GM20431 (cell line): ENCODE measurements around the gene NLRP1.

Experiments used
- in situ Hi-C: fragments of 300-500 bp; cut with MseI, MboI; formaldehyde crosslinking; loops from one replicate; pipeline ENCODE4 v1.15.0; 2020; ENCODE audit warnings: low sequenced_read_pairs; ENCODE audit not compliant: unreplicated experiment

Gene NLRP1

DNA sequence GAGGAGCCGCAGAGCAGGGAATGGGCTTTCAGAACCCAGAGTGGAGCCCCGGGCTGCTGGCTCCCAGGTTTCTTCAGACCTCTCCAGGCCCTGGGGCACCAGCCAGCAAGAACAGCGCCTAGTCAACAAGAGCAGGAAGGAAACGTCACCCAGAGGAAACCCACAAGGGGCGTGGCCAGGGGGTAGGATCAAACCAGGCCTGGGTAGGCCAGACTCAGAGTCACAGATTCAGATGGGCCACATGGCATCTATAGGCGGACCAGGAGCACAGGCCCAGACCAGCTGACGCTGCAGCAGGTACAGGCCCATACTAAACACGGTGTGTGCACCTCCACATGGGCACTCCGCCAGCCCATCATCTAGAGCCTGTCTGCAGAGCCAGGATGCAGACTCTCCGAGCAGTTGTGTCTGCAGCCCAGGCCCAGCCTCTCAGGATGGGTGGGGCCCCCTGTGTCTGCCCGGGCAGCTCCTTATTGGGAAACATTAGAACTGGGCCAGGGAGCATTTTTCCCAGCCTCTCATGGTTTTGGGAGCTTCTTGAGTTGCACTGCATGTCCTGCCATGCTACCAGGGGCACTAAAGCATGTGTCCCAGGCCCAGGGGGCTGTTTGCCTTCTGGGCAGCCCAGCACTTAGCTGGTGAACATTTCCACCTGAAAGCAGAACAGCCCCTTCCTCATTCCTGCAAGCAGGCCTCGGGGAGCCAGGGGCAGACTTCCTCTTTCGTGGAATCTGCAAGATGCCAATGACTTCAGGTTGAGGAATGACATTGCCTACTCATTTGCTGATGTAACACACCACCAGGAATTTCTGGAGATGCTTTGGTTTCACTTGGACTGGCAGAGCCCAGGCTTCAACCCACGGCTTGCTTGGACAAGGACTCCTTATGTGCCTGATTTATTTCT, at the start of gene NLRP1:
TSS of gene NLRP1 (minus strand) at position 127 of the 904 bp plus-strand sequence. CDS start 552 bp downstream, outside the sequence.
- in situ Hi-C loops = loop anchor here (10.0 kb wide), 2 partner anchors 130 to 850 kb away; partner anchors contain the start of gene AIPL1

DNA sequence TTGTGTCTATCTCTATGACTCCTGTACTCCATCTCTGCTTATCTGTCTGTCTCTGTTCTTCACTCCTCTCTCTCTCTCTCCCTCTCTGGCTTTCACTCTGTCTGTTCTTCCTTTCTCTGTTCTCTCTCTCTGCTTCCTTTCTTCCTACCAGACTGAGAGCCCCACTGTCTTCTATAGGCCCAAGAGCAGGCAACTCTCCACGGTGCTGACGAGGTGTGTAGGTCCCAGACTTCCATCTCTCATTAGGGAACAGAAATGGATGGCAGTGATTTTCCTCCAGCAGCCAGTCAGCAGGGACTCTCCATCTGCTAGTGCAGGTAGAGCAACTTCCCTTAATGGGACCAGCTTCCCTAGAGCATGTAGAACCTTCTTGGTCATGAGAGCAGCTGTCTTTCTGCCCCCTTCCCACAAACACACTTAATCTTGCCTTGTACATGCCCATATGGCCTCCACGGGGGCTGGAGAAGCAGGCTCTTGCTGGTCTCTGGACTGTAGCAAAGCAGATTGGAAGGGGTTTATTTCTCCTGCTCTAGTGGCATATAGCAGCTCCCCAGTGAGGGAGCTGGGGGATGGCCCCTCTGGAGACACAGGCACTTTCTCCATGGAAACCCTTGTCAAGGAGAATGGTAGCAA, 47.8 kb upstream of the NLRP1 start:
- in situ Hi-C loops = no loop called here

DNA sequence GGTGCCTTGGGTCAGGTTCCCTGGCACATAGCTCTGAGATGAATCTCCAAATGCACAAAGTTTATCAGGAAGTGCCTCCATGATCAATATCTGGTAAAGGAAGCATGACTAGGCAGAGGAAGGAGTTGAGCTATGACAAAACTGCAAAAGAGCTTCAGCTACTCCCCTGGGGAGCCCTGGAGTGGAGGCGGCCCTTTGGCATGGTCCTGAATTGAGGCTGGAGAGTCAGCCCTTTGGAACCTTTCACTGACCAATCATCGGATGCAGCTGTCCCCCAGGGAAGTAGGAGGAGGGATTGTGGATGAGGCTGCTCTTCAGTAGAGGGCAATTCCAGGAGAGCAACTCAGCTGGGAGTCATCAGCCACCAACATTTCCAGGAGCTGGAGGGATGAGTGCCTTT, 46.1 kb upstream of the NLRP1 start:
- in situ Hi-C loops = no loop called here

DNA sequence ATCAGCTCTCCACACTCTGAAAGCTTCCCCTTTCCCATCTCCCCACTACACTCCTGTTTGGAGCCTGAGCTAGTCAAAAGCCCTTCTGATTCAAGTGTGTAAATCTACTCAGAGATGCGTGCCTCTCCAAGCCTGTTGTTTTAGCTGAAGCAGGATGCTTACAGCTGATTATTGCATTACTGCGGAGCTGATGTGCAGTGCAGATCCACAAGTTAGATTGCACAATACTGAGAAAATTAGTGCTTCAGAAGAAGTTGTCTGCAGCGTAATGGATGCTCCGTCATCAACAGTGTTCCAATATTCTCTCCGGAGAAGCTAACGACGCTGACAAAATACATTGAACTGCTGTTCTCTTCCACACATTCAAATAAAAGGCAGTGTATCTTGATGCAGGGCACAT, 44.8 kb upstream of the NLRP1 start:
- in situ Hi-C loops = no loop called here

DNA sequence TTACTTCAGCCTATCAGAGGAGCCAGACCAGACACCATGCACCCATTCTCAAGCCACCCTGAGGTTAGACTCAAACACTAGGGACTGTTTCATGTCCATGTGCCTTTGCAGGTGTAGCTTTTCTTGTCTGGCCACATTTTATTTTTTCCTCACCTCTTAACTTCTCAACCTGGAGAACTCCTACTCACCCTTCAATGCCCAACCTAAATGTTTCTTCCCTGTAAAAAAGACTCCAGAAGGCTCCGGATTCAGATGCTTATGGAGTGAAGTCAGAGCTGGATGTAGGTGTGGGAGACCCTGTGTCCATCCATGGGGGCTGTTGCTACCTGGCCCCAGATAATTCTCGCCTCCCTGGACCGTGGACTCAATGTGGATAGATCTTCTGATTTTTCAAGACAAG, 44.0 kb upstream of the NLRP1 start:
- in situ Hi-C loops = no loop called here

DNA sequence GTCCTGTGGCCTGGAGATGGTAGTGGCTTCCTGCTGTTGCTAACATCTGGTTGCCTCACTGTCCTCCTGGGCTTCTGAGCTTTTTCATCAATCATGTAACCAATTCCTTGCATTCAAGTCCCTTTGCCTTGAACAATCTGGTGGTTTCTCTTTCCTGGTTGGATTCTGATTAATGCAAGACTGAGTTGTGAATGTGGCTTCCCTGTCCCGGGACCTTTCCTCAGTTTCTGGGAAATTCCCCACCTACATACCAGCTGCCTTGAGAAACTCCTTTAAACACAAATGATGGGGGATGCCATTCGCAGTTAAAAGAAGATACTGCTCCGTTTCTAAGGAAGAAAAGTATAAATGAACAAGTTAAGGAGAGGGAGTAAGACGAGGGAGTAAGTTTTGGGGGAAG, 39.9 kb upstream of the NLRP1 start:
- in situ Hi-C loops = no loop called here

DNA sequence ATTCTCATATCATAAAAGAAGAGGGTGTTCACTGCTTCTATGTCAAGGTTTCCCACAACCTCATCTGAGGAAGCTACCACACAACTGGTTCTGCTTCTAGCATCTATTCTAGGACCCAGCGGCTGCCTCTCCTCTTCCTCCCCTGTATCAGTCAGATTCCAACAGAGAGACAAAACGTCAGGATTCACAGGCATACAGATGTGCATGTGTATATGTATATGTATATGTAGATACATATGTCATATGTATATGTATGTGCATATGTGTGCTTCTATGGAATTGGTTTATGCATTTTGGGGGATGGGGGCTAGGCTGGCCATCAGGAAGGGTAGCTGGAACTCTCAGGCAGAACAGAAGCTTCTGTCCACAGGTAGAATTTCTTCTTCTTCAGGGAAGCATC, 37.4 kb upstream of the NLRP1 start:
- in situ Hi-C loops = no loop called here

DNA sequence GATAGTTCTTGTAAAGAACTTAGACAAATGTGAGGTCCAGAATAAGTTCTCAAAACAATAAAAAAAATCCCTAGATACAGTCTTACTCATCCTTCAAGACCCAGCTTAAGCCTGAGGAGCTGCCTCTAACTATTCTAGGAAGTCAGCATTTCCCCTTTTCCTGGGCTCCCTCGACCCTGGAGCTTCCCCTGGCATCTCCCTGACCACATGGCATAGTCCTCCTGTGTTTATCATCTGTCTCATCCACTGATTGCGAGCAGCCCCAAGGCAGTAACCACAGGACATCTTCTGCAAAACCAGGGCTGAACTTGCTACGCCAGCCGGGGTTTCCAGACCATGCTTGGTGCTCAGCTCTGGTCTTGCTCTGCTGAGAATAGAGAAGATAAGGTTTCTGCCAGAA, 36.7 kb upstream of the NLRP1 start:
- in situ Hi-C loops = no loop called here

DNA sequence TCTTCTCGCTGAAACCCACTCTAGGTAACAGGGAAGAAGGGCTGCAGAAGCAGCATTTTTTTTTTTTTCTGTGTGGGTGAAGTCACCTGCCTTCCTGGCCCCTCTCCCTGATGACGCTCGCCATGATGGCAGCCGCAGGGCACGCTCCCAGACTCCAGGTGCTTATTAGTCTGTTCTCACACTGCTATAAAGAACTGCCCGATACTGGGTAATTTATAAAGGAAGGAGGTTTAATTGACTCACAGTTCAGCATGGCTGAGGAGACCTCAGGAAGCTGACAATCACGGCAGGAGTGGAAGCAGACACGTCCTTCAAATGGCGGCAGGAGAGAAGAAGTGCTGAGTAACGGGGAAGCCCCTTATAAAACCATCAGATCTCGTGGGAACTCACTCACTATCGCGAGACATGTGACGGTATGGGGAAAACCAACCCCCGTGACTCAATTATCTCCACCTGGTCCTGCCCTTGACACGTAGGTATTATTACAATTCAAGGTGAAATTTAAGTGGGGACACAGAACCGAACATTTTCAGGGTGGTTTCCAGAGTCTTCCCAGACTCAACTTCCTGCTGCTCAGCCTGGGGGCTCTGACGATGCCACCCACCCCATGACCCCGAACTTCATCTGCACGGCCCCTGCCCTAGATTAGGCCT, 34.9 kb upstream of the NLRP1 start:
- in situ Hi-C loops = no loop called here

DNA sequence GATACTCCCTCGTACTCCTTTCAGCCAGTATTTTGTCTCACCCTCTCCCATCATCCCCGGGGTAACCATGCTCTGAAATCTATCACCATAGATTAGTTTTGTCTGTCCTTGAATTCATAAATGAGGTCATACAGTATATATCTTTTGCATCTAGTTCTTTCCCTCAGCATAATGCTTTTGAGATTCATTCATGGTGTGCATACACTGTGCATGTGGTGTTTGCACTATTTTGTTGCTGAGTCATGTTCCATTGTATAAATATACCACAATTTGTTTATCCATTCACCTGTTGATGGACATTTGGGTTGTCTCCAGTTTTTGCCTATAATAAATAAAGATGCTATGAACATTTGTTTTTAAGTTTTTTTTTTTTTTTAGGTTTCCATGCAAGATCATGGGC, 34.2 kb upstream of the NLRP1 start:
- in situ Hi-C loops = no loop called here

DNA sequence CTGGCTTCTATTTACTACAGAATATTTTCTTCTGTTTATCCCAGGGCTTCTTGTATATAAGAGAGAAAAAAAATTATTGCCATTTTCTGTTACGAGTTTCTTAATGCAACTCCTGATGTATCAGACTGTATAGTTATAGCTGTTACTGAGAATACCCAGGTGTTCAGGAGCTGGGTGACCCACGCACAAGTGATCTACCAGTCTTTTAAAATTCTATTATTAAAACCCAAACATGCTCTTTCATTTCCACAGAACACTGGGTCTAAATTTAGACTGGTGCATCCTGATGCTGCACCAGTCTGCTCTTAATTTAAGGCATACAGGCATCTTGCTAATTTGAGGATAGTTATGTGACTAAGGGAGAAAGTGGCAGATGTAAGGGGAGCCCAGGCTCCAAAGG, 31.2 kb upstream of the NLRP1 start:
- in situ Hi-C loops = no loop called here

DNA sequence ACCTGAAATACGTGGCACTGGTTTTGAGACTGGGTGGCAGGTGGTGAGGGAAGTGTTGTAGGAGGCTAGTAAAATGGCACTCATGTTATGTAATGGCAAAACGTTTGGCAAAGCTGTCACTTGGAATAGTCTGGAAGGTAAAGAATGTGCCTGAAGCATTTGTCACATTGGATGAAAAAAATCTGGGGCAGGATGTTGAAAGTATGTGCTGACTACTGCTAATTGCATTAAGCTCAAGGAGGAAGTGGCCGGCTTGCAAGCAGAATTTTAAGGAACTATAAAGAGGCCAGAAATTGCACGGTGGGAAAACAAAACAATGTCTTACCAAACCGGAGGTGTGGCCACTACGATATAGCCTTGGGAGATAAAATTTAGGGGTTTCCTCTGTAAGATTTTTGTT, 26.6 kb upstream of the NLRP1 start:
- in situ Hi-C loops = no loop called here

DNA sequence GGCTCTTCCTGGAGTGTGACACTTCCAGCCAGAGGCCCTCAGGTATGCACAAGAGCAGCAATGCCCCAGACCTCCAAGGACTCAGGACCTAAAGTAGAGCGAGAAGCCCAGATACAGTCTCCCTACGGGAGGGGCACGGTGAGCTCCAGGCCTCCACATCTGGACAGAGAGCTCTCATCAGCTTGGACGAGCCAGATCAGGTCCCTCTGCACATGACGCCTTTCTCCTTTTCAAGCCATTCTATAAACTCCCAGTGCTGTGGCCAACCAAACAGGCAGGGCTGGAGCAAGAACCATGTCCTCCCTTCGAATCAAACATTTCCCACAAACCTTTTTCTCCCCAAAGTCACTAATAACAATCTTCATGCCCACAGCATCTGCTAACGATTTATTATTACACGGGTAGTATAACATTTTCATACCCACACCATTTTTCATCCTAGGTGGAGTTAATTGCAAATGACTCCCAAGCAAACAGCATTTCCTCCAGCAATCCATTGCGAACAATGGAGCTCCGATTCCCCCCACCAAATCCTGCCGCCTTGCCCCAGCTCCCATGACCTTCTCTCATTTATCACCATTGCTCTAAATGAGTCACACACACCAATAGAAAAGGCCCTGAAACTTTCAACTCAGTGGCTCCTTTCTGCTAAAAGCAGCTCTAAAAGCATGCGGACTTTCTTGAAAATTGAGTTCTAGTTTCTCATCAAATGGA, 24.2 kb upstream of the NLRP1 start:
- in situ Hi-C loops = no loop called here

DNA sequence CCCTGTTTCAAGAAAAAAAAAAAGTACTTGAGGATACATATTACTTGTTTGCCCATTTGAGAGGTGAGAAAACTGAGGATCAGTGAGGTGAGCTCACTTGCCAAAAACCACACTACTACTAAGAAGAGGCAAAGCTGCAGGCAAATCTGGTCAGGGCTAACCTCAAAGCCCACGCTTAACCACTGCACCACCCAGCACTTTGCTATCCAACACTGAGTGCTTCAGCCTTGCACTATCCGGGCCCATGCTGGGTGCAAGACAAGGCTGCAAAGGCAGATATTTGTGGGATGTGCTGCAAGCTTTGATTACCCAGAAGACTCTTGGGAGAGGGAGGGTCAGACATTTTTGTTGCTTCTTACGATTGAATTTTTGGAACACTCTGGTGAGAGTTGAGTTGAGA, 23.6 kb upstream of the NLRP1 start:
- in situ Hi-C loops = no loop called here

DNA sequence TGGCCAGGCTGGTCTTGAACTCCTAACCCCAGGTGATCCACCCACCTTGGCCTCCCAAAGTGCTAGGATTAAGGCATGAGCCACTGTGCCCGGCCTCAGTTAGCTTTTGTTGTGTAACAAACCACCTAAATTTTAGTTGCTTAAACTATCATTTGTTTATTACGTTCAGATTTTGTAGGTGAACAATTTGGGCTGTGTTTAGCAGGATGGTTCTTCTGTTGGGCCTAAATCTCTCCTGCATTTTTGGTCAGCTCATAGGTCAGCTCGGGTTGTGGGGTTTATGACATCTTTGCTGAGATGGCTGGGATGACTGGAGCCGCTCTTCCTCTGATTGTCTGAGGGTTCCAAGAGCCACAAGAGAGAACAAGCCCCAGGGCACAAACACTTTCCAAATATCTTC, 21.1 kb upstream of the NLRP1 start:
- in situ Hi-C loops = no loop called here

DNA sequence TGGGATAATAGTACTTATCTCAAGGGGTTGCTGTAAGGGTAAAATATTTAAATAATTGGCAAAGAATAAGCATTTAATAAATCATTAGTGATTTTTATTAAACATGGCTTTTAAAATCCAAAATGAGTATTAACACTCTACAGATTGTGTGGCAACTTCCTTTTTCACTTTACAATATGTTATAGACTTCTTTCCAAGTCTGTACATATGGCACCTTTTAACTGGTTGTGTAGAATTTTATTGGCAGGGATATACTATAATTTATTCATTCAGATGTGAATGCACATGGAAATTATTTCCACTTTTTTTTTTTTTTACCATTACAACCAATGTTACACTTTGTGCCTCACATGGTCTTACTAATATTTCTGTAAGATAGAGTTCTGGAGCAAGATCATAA, 15.7 kb upstream of the NLRP1 start:
- in situ Hi-C loops = no loop called here

DNA sequence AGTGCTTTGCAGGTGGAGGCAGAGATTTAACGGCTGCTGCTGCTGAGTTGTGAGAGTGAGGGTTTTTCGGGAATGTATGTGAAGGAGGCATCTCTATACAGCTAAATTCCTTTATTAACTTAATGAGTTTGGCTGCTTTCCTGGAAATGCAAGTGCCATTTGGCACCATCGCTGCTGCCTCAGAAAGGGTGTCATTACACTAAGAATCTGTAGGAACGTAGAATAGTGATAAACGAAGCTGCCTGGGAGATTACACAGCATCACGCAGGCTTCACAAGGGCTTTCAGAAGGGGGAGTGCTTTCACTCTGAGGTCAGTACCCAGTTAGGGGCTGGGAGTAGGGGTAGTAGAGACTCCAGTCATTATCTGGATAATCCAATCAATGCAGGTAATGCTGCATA, 14.1 kb upstream of the NLRP1 start:
- in situ Hi-C loops = loop anchor here (10.0 kb wide), 1 partner anchor 816 kb away; no protein-coding TSS in a partner anchor

DNA sequence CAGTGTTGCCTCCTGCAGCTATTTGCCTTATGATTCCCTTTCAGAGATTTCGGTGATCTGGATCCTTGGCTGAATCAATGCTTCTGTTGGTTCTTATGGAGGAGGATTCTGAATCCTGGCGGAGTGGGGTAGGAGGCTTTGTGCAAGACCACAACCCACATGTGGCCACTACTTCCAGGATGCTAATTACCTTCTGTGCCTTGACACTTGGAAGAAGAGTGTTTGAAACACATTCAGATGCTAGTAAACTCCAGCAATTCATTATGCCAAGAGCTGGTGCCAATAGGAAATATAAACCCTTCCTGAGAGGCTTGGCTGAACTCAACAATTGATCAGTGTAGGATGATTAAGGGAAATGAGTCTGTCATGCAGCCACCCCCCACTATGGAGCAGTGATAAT, 12.1 kb upstream of the NLRP1 start:
- in situ Hi-C loops = loop anchor here (10.0 kb wide), 1 partner anchor 818 kb away; no protein-coding TSS in a partner anchor

DNA sequence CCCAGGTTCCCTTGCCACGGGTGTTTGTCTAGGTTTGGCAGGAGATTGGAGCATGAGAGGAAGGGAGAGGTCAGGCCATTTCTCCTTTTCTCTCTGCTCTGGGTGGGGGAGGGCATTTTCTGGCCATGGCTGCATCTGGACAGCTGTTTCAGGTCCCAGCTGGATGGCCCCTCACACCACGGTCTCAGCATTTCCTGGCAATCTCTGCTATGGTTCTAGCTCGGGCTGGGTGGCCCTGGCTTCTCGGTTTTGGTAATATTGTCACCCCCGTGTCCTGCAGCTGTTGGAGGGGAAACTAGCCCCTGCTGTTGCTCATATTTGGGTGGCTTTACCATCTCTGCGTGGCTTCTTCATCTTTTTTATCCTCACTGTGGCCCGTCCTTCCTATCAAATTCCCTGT, 11.5 kb upstream of the NLRP1 start:
- in situ Hi-C loops = loop anchor here (10.0 kb wide), 1 partner anchor 819 kb away; no protein-coding TSS in a partner anchor

DNA sequence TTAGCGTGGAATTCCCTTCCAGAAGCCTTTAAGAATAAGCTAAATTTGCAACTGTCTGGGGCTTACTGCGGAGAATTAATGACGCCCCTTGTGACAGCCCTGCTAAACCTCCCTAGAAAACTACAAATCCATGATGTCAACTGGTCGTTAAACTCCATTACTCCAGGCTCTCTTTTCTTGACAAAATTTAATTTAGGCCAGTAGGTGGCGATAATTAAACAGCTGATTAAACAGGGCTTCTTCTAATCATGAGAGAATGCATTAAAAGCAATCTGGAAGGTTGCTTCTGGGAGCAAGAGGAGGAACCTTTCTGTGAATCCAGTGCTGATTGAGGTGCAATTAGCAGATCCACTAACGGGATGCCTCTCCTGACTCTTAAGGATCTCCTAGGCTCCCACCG, 8.1 kb upstream of the NLRP1 start:
- in situ Hi-C loops = loop anchor here (10.0 kb wide), 1 partner anchor 822 kb away; no protein-coding TSS in a partner anchor
